GM13976 (cell line): ENCODE results near the gene MYB.
"Not testable (repeated sequence)": the region's sequence is repeated elsewhere in the genome, so short reads cannot be mapped to it uniquely, and the experiment has no call there.

Experiments used
- DNase-seq: peaks from one replicate; pipeline ENCODE4 v3.0.0; 2012; ENCODE audit warnings: low spot score
- in situ Hi-C: fragments of 300-500 bp; cut with MboI; formaldehyde crosslinking; loops from one replicate; pipeline ENCODE4 v1.12.0; 2022; ENCODE audit warnings: low sequenced_read_pairs, mixed read lengths, inconsistent platforms; ENCODE audit not compliant: unreplicated experiment
- TF ChIP-seq, protein P1 (sequence below): IDR thresholded peaks from 2 replicates; pipeline ENCODE4 v1.5.1; 2012; ENCODE audit warnings: borderline replicate concordance, mild to moderate bottlenecking; ENCODE audit not compliant: insufficient read depth; ENCODE audit errors: extremely low read depth, missing control alignments, control extremely low read depth

The MYB gene

DNA sequence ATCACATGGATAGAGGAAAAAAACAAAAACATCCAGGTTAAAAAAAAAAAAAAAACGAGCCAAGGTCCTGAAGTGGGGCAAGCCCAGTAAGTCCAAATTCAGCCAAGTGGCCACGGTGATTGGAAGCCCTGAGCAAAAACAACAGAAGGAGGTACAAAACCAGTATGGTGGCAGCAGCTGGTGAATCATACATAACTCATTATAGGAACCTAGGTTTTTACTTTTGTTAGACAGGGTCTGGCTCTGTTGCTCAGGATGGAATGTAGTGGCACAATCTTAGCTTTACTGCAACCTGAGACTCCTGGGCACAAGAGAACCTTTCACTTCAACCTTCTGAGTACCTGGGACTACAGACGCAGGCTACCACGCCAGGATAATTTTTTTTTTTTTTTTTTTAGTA lies 22.7 kb upstream of the MYB start:
- DNase-seq = no peak
- TF ChIP-seq, protein P1, sequence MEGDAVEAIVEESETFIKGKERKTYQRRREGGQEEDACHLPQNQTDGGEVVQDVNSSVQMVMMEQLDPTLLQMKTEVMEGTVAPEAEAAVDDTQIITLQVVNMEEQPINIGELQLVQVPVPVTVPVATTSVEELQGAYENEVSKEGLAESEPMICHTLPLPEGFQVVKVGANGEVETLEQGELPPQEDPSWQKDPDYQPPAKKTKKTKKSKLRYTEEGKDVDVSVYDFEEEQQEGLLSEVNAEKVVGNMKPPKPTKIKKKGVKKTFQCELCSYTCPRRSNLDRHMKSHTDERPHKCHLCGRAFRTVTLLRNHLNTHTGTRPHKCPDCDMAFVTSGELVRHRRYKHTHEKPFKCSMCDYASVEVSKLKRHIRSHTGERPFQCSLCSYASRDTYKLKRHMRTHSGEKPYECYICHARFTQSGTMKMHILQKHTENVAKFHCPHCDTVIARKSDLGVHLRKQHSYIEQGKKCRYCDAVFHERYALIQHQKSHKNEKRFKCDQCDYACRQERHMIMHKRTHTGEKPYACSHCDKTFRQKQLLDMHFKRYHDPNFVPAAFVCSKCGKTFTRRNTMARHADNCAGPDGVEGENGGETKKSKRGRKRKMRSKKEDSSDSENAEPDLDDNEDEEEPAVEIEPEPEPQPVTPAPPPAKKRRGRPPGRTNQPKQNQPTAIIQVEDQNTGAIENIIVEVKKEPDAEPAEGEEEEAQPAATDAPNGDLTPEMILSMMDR = no peak
- in situ Hi-C loops = no loop called here

DNA sequence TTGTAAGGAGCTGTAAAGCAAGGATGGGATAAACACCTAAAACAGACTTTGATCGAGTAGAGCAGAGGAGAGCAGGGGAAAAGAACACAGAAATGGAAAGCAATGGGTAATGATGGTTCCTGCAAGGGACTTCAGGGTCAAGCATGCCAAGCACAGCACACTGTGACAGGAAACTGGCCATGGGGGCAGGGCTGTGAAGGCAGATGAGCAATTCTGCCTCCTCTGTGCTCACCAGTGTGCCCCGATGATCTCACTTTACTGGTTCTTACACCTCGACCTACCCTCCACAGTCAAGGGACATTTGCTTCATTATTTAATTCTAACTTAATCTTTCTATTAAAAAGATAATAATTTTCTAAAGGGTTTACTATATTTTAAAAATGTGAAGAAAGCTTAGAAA lies 21.6 kb upstream of the MYB start:
- DNase-seq = peak; percentile 30
- TF ChIP-seq, protein P1 = no peak
- in situ Hi-C loops = no loop called here

DNA sequence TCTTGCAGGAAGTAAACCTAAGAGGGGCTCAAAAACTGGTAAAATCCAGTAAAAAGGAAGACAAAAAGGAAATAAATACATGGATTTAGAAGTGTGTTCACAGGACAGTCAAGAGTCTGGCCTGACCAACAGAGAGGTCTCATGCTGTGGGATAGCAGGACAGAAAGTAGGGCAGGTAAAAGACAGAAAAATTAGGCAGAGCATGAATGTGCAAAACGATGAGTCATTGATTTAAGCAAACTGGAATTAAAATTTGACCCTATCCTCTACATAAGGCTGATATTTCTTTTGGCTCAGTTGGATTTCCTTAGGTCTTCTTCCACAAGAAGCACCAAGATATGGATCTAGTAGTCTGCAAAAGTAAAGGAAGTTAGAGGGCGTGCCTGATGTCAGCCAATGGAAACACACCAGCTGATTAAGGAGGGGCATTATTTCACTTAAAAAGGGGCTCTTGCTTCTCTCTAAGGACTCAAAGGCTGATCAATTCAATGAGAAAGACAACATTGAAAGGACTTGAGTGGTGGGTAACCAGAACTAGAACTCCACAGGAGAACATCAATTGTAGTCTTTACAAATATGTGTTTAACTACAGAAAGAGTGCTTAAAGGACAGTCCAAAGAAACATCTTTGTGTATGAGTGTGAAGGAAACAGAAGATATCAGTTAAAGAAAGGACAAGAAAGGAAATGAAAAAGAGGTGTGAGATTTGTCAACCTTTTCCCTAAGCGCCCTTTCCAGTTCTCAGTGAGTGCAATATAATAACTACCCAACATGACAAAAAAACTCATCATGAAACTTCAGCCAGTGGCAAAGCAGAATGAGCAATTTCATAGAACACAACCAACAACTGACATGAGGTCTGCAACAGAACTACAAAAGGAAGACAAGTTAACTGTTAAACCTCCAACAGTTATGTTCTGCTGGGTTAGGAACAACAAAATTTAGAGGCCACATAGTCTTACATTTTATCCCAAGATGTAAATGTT lies 19.4 kb upstream of the MYB start:
- in situ Hi-C loops = no loop called here
- TF ChIP-seq, protein P1 = no peak
- DNase-seq = peak; percentile 32

DNA sequence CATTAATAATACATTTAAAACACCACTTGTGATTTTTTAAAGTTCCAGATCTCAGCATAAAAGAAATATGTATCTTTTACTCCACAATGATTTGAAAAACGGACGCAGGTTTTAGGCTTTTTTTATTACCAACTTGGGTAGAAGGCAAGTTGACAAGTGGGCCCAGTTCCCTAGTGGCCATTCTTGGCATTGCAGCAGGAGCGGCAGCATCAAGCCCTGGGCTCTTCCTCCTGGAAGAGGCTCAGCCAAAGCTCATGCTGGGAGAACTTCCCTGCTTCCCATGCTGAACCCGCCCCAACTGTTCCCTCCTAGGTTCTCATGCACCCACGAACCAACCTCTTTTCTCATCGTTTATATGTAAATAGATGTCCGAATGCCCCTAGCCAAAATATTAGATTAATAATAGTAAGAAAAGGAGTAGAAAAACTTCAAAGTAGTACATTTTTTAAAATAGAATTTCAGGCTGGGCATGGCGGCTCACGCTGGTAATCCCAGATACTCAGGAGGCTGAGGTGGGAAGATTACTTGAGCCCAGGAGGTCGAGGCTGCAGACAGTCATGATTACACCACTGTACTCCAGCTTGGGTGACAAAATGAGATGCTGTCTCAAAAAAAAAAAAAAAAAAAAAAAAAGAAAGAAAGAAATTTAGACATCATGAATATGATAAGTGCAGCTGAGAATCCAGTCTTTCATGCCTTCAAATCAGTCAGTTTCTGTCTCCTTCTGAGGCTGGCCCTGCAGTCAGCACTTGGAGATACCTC lies 18.2 kb upstream of the MYB start:
- TF ChIP-seq, protein P1 = peak; percentile 73
- in situ Hi-C loops = no loop called here
- no peak for DNase-seq

DNA sequence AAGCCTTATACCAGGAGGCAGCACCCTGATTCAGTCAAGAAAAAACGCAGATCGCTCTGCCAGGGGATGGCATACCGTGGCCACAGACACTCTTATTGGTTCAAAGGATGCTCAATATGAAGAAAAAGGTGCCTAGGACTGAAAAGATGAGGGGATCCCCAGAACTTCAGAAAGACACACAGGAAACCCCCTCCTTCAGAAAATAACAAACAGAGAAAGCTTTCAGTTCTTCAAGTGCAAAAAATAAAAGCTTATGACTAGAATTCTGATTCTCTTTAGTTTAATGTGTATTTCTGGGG lies 17.7 kb upstream of the MYB start:
- TF ChIP-seq, protein P1 = no peak
- in situ Hi-C loops = no loop called here
- DNase-seq = peak; percentile 46

DNA sequence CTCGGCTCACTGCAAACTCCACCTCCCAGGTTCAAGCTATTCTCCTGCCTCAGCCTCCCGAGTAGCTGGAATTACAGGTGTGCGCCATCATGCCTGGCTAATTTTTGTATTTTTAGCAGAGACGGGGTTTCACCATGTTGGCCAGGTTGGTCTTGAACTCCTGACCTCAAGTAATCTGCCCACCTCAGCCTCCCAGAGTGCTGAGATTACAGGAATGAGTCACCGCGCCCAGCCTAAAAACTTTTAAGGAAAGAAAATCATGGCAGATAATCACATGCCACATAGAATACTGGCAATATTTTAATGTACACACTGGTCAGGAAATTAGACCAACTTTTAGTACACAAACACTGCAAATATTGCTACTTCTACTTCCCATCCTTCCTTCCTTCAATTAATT lies 16.7 kb upstream of the MYB start:
- in situ Hi-C loops = not testable (repeated sequence)

DNA sequence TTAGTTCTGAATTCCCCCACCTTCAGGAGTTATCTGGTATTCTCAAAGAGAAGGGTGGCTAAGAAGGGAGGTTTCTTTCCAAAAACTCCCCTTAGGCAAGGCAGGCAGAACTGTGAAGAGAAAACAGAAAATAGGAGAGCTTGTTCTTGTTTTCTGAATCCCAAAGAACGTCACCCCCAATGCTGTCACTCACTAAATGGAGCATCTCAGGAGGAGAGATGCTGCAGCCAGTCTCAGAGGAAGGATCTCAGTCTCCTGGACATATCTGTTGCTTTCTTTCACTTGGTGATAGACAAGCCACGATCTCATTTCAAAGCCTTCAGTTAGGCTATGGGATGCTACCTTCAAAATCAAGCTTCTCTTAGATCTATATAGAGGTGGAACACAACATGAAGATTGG lies 16.1 kb upstream of the MYB start:
- TF ChIP-seq, protein P1 = no peak
- in situ Hi-C loops = no loop called here
- no peak for DNase-seq

More for the DNA sequence above, 16.7 kb upstream of the MYB start:
- DNase-seq = not testable (repeated sequence)
